HG03457 (cell line): ENCODE measurements around the gene C19orf44.
A peak's percentile ranks its signal among the peaks of the same experiment; 100 is the strongest.
"Not testable (repeated sequence)": the region's sequence is repeated elsewhere in the genome, so short reads cannot be mapped to it uniquely, and the experiment has no call there.

Experiments used
- ATAC-seq: cut with Tn5 transposase; IDR thresholded peaks from one replicate; pipeline ENCODE4 v1.9.1; 2021; ENCODE audit warnings: moderate number of reproducible peaks; ENCODE audit not compliant: unreplicated experiment

The C19orf44 gene

GRCh38 chr19:16495982-16496612 lies at the start of gene C19orf44, which contains the start of gene CALR3:
TSS of gene C19orf44 (plus strand) at chr19:16496394. CDS start at chr19:16500793, 4,399 bp downstream.
TSS of gene CALR3 (minus strand) at chr19:16496167. CDS start at chr19:16496129, 38 bp downstream.
- peak; percentile 87 for ATAC-seq

DNA sequence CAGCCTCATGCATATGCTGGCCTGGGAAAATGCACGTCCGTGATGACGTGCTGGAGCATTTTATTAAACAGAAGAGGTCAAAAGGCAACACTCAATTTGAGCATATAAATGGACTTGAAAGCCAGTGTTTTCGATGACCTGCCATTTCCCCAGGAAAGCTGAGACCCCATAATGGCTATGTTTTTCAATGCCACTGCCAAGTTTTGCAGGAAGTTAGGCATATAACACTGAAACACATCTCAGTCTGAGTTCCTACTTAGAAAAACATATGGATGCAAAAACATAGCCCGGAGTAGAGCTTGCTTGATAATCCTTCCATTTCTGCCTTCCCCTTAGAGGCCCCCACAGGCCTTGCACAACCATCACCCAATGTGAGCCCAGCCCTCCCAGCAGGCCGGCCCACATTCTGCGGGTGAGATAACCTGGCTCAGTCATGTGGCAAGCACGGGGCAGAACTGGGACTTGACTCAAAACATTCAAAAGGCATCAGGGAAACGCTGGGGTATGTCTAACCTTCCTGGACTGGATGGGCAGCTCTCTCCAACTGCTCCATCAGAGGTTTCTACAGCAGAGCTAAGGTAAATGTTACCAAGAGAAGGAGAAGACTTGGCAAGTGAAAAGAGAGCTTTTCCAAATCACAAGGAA lies 49.3 kb upstream of the C19orf44 start:
- no peak for ATAC-seq

GRCh38 chr19:16448872-16449271 lies 47.3 kb upstream of the C19orf44 start:
- not testable (repeated sequence) for ATAC-seq

GRCh38 chr19:16449330-16449961 lies 46.7 kb upstream of the C19orf44 start:
- ATAC-seq: peak; percentile 41

DNA sequence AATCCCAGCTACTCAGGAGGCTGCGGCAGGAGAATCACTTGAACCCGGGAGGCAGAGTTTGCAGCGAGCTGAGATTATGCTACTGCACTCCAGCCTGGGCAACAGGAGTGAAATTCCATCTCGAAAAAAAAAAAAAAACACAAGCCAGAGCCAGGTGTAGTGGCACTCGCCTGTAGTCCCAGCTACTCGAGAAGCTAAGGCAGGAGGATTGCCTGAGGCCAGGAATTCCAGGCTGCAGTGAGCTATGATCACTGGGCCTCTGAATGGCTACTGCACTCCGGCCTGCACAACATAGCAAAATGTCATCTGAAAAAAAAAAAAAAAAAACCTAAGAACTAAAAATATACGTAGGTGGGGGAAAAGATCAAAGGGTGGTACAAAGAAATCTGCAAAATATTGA lies 43.9 kb upstream of the C19orf44 start:
- no peak for ATAC-seq

DNA sequence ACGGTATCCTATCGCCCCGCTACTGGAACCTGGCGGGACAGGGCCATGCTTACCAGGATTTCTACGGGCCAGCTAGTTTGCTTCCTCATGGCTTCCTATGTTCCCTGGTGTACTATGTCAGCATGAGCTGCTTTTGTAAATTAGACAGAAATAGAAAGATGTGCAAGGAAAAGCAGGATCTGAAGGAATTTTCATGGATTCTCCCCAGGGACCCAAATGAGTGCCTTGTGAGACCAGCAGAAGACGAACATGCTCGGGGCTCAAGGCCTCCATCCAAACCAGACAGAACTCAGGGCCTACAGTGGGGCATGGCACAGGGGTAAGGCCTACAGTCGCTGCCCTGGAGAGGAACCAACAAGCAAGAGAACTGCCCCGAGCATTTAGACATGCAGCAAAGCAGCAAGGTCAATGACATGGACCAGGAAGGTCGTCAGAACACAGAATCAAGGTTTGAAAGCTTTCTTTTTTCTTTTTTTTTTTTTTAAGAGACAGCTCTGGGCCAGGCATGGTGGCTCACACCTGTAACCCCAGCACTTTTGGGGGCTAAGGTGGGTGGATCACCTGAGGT lies 41.8 kb upstream of the C19orf44 start:
- no peak for ATAC-seq

DNA sequence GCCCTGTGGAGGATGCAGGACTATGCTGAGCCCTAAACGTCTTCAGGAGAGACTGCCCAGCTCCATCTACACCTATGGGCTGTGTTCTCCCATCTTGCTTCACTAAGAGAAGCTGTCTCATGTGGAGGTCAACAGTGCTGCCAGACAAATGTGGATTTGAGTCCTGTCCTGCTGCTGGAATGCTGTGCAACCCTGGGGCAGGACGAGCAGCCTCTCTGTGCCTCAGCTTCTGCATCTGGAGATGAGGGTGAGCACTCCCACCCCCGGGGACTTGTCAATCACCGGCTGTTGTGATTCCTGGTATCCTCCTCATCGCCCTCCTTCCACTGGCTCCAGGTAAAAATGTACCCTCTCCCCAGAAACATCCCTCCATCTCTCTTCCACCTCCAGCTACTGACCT lies 40.7 kb upstream of the C19orf44 start:
- no peak for ATAC-seq

- no peak for ATAC-seq
Measured at GRCh38 chr19:16456652-16457194, 39.5 kb upstream of the C19orf44 start.

DNA sequence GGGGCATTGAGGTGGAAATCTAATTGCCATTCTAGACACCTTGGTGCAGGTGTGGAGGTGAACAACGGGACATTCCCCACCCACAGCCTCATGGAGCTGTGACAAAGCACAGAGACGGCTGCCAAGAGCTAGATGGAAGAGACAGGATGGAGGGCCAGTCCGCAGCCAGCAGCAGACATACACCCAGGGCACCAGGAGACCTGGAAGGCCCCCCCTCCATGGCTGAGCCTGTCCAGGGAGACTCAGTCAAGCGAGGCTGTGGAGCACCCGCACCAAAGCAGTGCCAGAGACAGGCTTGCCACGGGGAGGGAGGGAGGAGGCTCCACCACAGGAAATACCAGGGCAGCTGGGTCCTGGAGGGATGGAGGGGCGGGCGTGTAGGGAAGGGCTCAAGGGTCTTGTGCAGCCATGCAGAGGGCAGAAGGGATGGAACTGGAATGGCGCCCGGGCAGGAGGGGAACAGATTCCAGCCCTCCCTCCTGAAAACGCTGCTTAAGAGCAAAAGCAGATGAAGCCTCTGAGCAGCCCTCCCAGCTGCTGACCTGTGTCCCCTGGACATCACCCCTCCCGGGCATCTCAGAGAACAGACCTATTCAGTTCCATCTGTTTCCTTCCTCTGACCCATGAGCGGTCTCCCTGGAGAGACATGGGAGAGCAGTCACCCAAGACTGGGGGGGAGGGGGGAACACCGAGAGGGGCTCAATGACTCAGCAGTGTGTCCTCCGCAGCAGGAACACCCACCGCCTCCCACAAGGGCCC lies 38.8 kb upstream of the C19orf44 start:
- no peak for ATAC-seq

DNA sequence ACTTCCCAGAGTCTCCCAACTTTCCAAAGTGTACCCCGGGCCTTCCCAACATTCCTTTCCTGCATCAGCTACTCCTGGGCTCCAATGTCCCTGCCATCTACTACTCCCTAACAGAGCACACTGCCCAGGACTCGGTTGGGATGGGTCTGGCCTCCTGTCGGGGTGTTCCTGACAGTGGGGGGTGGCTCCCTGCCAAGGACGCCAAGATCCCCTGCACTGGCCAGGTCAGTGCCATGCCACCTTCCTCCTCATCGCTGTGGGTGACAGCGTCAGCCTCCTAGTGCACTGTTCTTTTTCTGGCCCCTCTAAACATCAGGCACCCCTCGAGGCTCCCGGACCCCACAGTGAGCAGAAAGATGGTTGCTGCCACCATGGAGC lies 38.3 kb upstream of the C19orf44 start:
- no peak for ATAC-seq

- no peak for ATAC-seq
Measured at GRCh38 chr19:16458391-16459341, 37.5 kb upstream of the C19orf44 start.

DNA sequence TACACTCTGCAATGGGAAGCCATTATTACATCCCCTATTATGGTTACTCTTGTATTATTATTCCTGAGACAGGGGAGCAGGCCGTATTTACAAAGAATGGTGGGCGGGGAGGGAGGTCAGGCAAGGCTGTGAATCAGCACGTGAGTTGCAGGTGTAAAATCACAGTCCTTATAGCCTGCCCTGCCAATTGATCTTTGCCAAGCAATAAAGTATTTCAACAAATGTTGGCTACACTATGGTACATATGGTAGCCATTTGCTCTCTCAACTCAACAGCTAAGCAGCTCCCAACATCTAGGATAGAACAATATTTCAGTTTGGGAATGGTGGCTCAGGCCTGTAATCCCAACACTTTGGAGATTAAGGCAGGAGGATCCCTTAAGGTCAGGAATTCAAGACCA lies 36.5 kb upstream of the C19orf44 start:
- no peak for ATAC-seq

- ATAC-seq: no peak
Measured at GRCh38 chr19:16460454-16460853, 35.7 kb upstream of the C19orf44 start.

DNA sequence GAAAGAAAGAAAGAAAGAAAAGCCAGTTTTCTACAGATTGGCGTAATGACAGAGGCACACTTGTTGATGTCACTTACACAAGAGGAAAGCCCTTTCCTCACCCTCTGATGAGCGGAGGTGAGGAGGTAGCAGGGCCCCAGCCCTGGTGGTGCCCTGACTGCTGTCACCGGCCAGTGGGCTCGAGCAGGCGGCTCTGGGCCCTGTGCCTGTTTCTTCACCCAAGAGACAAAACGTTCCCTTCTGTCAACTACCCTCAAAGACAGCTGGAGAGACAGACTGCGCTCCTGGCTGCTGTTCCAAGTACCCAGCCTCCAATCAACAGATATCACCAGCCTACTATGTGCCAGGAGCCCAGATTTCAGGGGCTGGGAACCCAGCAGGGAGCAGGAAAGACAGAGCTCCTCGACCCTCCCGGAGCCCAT lies 34.6 kb upstream of the C19orf44 start:
- no peak for ATAC-seq

DNA sequence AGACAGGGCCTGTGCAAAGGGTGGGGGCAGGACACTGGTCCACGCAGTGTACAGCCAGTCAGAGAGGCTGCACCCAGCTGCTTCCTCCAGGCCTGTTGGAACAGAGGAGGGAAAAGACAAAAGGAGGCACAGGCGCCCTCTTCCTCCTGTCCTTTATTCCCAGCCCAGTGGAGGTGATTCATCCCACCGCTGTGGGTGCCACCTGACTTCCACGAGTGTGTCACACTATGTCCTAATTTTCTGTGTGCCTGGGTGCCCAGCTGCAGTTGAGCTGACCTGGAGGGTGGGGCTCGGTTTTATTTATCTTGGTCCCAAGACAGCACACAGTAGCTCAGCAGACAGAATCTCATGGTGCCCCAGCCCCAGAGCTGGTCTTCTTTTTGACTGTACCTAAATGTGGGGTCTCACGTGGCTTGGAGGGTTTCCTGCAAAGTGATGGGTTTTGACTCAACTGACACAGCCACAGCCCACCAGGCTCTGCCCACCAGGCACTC lies 33.4 kb upstream of the C19orf44 start:
- ATAC-seq: no peak

- no peak for ATAC-seq
Measured at GRCh38 chr19:16463341-16463990, 32.7 kb upstream of the C19orf44 start.

DNA sequence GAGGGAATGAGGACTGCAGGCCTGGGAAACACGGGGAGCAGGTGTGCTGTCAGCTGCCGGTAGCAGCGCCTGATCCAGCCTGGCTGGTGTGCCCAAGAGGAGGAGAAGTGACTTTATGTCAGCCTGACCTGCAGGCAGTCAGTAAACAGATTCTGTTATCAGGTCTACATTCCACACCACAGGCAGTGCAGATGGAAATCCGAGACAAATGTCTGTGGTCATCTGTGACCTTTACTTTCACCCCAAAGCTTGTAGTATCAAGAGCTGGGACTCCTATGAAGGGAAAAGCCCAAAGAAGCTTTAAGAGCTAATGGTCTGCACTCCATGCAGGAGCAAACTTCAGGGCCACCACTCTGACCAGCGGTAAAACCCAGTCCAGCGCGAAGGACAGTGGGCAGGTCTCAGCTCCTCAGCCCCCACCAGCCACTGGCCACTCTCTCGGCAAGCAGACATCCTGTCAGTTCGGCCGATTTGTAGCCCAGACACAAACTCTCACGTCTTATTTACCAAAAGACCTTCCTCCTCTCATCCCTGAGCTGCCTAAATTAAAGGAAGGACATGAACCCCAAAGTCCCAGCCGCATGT lies 32.1 kb upstream of the C19orf44 start:
- ATAC-seq: no peak

DNA sequence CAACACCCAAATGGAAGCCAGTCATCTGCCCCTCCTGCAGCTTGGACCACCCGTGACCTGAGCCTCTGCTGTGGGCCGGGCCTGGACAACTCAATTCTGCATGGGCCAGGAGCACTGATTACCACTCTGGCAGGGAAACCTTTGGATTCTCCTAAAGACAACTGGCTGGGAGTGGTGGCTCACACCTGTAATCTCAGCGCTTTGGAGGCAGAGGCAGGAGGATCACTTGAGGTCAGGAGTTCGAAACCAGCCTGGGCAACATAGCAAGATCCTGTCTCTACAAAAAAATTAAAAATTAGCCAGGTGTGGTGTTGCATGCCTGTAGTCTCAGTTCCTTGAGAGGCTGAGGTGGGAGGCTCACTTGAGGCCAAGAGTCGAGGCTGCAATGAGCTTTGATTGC lies 31.0 kb upstream of the C19orf44 start:
- no peak for ATAC-seq
